ENCODE results near the gene RAB30. TPM values are rescaled to one million over a fixed set of nuclear protein-coding genes. Genes with fewer than 3 reads are reported as not detected.

Gene RAB30
- total RNA-seq, 1 donor from 2014 or later = 73.8 TPM

DNA sequence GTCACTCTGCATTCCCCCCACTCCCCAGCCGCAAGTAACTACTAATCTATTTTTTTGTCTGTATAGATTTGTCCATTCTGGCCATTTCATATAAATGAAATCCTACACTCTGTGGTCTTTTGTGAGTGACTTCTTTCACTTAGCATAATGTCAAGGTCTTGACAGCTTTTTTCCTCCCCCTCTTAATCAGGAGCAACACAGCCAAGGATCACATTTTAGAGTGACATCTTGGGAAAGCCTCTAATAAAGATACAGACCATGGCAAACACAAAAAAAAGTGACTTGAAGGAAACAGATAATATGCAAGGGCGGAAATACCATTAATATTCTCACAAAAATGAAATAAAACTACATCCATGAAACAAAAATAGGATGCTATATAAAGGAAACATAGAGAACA is 43.9 kb downstream of the RAB30 start:
- no peaks in the 10 kb centered on the region for H3K27me3 Mint-ChIP-seq (ENCODE audit: unreplicated experiment)
- H3K36me3 Mint-ChIP-seq (ENCODE audit: unreplicated experiment) = peaks cover 15% of the 10 kb centered on the region
- DNase-seq (ENCODE audit: extremely low spot score, unreplicated experiment) = no peak
- no peak for TF ChIP-seq CTCF (IDR thresholded peaks at IDR 0.05)
- H3K27ac Mint-ChIP-seq (ENCODE audit: unreplicated experiment) = peak overlapping the region; percentile 8
- no peaks in the 10 kb centered on the region for H3K9me3 Mint-ChIP-seq (ENCODE audit: unreplicated experiment)
- peaks cover 73% of the 10 kb centered on the region for H3K4me1 Mint-ChIP-seq (ENCODE audit: unreplicated experiment)
- no peak overlapping the region for H3K4me3 Mint-ChIP-seq (ENCODE audit: unreplicated experiment)

GRCh38 chr11:83027289-83027688 is 44.4 kb downstream of the RAB30 start:
- H3K4me3 Mint-ChIP-seq (ENCODE audit: unreplicated experiment) = no peak overlapping the region
- no peaks in the 10 kb centered on the region for H3K27me3 Mint-ChIP-seq (ENCODE audit: unreplicated experiment)
- H3K9me3 Mint-ChIP-seq (ENCODE audit: unreplicated experiment) = no peaks in the 10 kb centered on the region
- H3K27ac Mint-ChIP-seq (ENCODE audit: unreplicated experiment) = peak overlapping the region; percentile 72
- DNase-seq (ENCODE audit: extremely low spot score, unreplicated experiment) = no peak
- TF ChIP-seq CTCF (IDR thresholded peaks at IDR 0.05) = no peak
- H3K36me3 Mint-ChIP-seq (ENCODE audit: unreplicated experiment) = peaks cover 15% of the 10 kb centered on the region
- H3K4me1 Mint-ChIP-seq (ENCODE audit: unreplicated experiment) = peaks cover 68% of the 10 kb centered on the region

DNA sequence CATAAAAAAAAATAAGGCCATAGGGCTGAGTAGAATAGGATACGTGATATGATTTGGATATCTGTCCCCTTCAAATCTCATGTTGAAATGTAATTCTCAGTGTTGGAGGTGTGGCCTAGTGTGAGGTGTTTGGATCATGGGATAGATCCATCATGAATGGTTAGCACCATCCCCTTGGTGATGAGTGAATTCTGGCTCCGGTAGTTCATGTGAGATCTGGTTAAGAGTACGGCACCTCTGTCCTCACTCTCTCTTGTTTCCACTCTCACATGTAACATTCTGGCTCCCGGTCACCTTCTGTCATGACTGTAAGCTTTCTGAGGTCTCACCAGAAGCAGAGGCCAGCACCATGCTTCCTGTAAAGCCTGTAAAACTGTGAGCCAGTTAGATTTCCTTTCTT is 45.5 kb downstream of the RAB30 start:
- H3K27ac Mint-ChIP-seq (ENCODE audit: unreplicated experiment) = no peak overlapping the region
- peaks cover 20% of the 10 kb centered on the region for H3K36me3 Mint-ChIP-seq (ENCODE audit: unreplicated experiment)
- no peaks in the 10 kb centered on the region for H3K27me3 Mint-ChIP-seq (ENCODE audit: unreplicated experiment)
- no peak for TF ChIP-seq CTCF (IDR thresholded peaks at IDR 0.05)
- H3K4me3 Mint-ChIP-seq (ENCODE audit: unreplicated experiment) = no peak overlapping the region
- H3K9me3 Mint-ChIP-seq (ENCODE audit: unreplicated experiment) = no peaks in the 10 kb centered on the region
- DNase-seq (ENCODE audit: extremely low spot score, unreplicated experiment) = no peak
- H3K4me1 Mint-ChIP-seq (ENCODE audit: unreplicated experiment) = peaks cover 63% of the 10 kb centered on the region

GRCh38 chr11:83025267-83025704 is 46.4 kb downstream of the RAB30 start:
- Mint-ChIP-seq H3K4me1 (ENCODE audit: unreplicated experiment) (peaks cover 57% of the 10 kb centered on the region), H3K27ac (ENCODE audit: unreplicated experiment) (no peak overlapping the region), H3K9me3 (ENCODE audit: unreplicated experiment) (no peaks in the 10 kb centered on the region), H3K36me3 (ENCODE audit: unreplicated experiment) (peaks cover 18% of the 10 kb centered on the region), H3K4me3 (ENCODE audit: unreplicated experiment) (no peak overlapping the region), H3K27me3 (ENCODE audit: unreplicated experiment) (no peaks in the 10 kb centered on the region)
- DNase-seq (ENCODE audit: extremely low spot score, unreplicated experiment) = no peak
- TF ChIP-seq CTCF (IDR thresholded peaks at IDR 0.05) = no peak

DNA sequence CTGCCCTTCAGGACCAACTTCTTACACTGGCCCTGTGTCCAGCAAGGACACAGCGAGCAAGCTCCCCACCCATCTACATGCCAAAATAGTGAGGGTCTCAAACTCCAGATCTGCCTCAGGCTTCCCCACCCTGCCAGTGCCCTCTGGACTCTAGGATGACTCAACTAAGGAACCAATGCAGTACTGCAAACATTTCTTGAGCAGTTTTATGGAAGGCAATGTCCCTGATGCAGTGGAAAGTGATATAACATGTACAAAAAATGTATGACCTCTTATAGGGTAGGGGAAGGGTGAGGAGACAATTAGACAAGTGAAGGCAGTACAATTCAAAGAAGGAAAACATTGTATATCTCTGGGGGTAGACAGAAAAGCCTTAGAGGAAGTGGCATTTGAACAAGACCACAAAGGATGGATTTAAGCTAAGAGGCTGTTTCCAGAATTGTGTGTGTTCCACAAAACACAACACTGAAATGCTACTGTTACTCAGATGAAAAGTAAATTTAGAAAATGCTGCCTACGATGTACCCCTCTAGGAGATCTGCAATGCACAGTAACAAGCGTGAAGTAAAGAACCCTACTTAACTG is 47.3 kb downstream of the RAB30 start:
- peaks cover 14% of the 10 kb centered on the region for H3K36me3 Mint-ChIP-seq (ENCODE audit: unreplicated experiment)
- no peaks in the 10 kb centered on the region for H3K27me3 Mint-ChIP-seq (ENCODE audit: unreplicated experiment)
- H3K9me3 Mint-ChIP-seq (ENCODE audit: unreplicated experiment) = no peaks in the 10 kb centered on the region
- peaks cover 61% of the 10 kb centered on the region for H3K4me1 Mint-ChIP-seq (ENCODE audit: unreplicated experiment)
- no peak for TF ChIP-seq CTCF (IDR thresholded peaks at IDR 0.05)
- peak overlapping the region; percentile 50 for H3K27ac Mint-ChIP-seq (ENCODE audit: unreplicated experiment)
- no peak for DNase-seq (ENCODE audit: extremely low spot score, unreplicated experiment)
- H3K4me3 Mint-ChIP-seq (ENCODE audit: unreplicated experiment) = no peak overlapping the region
